Smooth muscle cell of the brain vasculature (primary cell): ENCODE measurements around the gene PTPN7.
"Not testable (repeated sequence)": the region's sequence is repeated elsewhere in the genome, so short reads cannot be mapped to it uniquely, and the experiment has no call there.

Experiments
- DNase-seq: peaks from one replicate; pipeline ENCODE4 v3.0.0-alpha.2; 2012; ENCODE audit warnings: low read depth, low spot score

Gene PTPN7

DNA sequence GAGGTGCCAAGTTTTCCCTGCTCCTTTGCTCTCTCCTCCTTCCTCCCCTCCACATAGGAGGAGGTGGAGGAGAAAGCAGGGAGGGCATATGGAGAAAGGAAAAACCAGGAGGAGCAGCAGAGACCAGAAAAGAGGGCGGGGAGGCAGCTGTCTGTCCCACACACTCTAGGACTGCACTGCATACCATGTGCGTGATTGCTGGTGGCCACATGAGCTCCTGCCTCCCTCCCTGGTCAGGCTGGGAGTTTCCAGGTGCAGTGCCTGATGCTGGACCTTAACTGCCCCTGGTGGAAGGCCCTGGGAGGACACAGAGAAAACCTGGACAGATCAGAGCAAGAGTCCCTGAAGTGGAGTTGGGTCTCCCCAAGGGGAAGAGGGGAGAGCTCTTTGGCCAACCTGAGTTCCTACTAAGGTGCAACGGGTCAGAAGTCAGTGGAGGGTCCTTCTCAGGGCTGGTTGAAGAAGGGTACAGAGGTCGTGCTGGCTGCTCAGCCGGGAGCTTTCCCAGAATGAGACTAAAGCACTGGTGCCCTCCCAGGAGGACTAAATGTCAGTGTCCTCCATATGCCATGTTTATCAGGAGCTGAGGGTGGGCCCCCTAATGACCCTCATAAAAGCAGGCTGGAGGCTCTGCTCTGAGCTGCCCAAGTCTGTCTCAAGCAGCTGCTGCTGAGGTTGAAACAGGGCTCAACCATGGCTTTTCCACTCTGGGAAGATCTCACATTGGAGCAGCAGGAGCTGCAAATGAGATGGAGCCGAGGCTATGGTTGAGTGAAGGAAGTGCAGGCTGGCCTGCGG lies 29.7 kb upstream of the PTPN7 start:
- DNase-seq = no peak

DNA sequence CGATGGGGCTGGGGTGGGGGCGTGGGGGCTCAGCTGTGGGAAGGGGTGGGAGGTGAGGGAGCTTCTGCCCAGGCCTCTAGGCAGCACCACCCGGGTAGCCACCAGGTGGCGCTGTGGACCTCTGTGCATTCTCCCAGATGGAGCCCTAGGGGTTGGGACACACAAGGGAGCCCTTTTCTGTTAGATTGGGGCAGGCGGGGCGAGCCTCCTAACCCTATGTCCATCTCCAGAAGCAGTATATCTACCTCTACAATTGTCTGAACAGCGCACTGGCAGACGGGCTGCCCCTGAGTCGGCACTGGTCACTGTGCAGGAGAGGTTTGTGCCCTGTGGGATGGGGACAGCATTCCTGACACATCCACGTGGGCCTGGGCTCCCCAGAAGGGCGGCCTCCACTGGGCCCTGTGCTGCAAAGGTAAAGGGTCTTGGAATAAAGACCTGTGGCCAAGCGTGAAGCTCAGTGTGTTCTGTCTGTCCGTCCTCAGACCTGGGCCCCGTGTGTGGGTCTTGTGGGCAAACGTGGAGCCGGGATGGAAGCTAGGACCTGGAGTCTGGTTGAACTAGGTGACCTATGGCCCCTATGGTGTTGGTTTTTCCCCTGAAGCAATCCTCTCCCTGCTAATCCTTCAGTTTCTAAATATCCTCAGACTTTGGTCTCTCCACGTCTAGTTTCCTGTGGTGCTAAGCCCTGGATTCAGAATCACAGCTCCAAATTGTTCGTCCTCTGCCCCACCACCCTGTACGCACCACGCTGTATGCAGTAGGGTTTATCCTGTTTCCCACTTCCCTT lies 28.8 kb upstream of the PTPN7 start:
- DNase-seq = no peak

DNA sequence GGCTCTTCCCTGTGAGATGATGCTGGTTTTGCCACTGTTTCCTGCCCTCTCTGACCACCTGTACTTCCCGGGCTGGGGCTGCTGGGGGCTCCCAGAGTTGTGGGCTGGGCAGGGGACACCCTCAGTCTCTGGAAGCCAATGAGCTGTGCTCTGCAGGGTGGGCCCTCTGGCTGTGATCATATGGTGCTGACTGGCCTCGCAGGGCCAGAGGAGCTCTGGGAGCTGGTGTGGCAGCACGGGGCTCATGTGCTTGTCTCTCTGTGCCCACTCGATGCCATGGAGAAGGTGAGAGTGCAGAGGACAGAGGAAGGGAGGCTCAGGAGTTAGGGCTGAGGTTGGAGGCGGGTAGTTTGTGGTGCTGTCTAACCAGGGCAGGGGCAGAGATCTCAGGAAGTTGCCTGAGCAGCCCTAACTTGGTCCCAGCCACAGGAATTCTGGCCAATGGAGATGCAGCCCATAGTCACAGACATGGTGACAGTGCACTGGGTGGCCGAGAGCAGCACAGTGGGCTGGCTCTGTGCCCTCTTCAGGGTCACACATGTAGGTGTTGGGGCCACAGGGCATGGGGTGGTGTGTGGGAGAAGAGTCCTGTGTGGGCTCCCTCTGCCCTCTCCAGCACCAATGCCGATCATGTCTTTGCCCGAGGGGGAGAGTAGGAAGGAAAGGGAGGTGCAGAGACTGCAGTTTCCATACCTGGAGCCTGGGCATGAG lies 27.4 kb upstream of the PTPN7 start:
- no peak for DNase-seq

DNA sequence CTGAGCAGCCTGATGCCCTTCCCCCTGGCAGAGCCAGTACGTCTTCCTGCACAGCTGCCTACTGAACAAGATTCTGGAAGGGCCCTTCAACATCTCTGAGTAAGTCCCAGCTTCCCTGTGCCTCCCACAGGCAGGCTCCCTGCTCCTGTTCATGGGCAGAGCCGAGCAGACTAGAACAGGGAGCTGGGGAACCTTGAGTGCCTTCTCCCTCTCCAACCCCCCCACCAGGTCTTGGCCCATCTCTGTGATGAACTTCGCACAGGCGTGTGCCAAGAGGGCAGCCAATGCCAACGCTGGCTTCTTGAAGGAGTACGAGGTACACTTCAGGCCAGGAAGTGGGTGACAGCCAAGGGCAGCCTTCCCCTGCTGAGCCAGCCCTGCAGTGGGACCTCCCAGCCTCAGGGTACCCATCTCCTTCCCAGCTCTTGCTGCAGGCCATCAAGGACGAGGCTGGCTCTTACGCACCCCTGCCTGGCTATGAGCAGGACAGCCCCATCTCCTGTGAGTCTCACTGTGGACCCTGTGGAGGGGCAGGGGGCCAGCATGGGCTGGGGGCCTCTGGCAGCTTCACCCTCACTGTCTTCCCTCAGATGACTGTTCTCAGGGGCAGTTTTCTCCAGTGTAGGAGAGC lies 26.8 kb upstream of the PTPN7 start:
- no peak for DNase-seq

DNA sequence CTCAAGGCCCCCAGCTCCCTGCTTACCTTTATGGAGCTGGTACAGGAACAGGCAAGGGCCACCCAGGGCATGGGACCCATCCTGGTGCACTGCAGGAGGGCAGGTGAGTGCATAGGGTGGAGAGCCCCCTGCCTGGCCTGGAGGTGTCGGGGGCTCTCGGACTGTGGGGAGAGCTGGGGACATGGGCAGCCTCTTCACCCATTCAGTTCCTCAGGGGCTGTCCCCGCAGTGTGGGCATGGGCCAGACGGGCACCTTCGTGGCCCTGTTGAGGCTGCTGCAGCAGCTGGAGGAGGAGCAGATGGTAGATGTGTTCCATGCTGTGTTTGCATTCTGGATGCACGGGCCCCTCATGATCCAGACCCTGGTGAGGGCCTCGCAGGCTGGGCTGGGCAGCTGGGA lies 25.9 kb upstream of the PTPN7 start:
- no peak for DNase-seq

DNA sequence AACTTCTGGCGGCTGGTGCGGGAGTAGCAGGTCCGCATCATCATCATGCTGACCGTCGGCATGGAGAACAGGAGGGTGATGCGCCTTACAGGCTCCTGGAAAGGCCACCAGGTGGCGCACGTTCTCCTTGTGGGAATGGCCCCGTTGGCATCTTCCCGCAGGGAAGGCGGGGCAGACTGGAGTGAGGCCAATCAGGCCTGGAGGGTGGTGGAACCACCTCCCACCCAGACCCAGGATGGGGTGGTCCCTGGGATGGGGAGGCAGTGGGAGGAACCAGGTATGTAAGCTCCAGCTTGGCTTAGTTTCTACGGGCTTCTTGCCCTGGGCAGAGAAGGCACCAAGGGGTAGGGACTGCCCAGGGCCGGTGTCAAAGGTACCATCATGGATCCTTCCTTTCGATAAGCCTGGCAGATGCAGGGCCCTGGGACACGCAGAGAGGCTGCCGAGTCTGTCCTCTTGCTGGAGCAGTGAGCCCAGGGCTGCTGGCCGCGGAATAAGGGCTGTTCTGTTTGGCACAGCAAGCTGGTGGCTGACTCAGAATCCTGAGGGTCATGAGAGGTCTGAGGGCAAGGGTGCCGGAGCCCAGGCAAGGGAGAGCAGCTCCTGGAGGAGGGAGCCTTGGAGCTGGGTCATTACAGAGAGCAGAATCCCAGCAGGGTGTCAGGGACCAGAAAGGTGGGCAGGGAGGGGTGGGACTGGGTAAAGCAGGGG lies 24.5 kb upstream of the PTPN7 start:
- DNase-seq = peak; percentile 63

DNA sequence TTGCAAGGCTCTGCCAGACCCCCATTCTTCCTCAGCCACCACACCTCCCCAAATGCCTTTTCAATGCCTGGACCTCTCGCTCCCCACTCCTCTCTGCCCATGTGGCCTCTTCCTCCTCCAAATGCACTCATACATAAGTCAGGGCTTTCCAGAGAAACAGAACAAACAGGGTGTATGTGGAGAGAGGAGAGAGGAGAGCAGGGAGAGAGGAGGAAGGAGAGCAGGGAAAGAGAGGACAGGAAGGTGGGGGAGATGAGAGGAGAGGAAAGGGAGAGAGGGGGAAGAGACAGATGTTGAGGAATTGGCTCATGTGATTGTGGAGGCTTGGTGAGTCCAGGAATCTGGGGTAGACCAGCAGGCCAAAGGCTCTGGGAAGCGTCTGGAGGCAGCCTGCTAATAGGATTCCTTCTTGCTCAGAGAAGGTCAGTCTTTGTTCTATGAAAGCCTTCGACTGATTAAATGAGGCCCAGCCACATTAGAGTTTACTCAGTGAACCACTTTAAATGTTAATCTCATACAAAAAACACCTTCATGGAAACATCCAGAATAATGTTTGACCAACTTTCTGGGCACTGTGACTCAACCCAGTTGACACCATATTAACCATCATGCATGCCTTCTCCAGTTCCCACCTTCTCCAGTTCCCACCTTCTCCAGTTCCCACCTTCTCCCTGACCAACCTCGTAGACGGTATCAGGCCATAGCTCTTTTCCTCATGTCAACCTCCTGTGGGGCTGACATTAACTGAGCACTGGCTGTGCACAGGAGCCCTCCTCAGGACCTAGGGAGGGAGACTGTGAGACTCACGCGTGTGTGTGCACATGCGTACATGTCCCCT lies 21.9 kb upstream of the PTPN7 start:
- DNase-seq = no peak

DNA sequence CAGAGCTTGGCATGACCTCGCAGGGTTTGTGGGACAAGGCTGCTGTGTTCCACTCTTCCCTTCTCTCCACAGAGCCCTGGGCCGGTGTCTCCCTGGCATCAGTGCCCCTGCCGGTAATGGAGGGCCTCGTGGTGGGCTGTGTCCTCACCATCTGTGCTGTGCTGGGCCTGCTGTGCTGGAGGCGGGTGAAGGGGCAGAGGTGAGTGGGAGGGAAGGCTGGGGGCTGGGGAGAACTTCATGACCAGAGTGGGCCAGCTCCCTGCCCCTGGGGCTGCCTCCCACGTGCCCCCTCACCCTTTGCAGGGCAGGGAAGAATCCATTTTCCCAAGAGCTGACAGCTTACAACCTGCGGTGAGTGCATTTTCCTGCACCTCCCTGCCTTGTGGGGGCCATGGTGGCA lies 21.2 kb upstream of the PTPN7 start:
- no peak for DNase-seq

DNA sequence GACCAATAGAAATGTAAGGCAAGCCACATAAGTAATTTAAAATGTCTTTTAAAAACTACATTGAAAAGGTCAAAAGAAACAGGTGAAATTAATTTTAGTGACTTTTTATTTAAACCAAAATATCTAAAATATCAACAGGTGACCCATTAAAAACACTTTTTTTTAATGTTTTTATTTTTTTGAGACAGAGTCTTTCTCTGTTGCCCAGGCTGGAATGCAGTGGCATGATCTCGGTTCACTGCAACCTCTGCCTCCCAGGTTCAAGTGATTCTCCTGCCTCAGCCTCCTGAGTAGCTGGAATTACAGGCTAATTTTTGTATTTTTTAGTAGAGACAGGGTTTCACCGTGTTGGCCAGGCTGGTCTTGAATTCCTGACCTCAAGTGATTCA lies 20.3 kb upstream of the PTPN7 start:
- not testable (repeated sequence) for DNase-seq

DNA sequence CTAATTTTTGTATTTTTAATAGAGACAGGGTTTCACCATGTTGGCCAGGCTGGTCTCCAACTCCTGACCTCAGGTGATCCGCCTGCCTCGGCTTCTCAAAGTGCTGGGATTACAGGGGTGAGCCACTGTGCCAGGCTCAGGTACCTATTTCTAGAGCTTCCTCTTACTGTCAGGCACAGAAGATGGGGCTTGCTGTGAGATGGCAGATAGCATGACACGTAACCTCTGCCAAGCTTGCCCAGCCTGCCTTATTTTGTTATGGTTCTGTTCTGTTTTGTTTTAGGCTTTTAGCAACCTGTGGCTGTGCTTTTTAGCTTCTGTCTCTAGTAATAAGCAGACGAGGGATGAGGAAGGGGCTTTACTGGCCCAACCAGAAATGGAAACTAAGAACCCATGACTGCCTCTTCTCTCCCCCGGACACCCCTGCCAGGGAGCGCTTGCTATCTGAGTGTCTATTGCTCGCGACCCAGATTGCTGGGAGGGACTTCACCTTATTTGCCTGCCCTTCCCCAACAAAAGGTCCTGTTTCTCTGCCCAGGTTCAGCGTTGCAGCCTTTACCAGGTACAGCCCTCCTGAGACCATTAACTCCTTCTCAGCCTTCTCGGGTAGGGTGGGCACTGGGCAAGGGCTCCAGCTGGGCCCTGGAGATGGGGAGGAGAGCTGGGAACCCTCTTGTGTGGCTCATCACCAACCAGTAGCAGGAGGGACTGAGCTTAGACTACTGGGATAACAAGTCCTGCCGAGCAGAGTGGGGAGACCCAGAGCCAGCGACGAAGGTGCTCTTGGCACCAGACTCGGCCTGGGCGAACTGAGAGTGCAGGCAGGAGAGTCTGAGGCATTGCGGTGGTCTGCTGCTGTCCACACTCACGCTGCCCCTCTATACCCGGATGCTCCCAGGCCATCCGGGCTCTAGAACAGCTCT lies 19.7 kb upstream of the PTPN7 start:
- DNase-seq = no peak

DNA sequence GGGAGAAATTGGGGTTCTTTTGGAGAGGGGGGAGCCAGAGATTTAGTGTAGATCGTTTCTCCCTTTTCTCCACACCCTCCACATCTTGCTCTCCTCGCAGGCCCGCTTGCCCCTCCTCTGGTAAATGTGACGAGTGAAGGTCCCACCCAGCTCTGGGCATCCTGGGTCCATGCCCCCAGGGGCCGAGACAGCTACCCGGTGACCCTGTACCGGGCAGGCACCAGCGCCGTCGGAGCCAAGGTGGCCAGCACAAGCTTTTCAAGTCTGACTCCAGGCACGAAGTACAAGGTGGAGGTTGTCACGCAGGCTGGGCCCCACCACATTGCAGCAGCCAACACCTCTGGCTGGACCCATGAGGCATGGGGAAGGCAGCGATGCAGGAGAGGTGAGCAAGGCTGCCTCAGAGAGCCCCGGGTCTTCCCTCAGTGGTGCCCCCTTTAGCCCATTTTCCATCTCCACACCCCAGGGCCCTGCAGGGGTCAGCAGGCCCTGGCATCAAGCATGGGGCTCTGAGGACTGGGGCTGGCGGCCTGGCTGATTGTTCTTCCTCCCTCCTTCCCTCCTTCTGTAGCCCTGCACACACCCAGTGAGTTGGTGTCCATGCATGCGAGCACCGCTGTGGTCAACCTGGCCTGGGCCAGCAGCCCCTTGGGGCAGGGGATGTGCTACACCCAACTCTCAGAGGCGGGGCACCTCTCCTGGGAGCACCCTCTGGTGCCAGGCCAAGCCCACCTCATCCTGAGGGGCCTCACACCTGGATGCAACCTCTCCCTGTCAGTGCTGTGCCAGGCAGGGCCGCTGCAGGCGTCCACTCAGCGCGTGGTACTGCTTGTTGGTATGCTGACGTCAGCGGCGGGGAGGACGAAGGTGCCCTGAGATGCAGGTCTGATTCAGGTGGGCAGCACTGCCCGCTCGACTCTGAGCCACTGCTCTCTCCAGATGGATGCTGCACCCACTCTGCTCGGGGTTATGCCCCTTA lies 16.8 kb upstream of the PTPN7 start:
- DNase-seq = no peak

DNA sequence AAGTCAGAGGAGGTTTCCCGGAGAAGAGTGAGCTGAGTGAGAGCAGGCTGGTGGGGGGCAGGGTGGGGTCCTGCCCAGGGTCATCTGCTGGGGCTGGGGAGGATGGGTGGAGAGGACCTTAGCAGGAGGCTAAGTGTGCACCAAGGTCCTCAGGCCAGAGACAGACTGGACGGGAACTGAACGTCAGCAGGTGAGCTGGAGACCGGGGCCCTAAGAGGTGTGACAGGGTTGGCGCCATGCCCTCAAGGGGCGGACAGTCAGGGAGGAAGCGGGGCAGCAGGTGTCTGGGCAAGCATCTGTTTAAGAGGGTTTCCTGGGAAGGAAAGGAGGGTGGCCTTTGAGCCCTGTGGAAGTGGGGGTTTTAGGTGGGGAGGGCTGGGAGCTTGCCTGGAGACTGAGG lies 13.6 kb upstream of the PTPN7 start:
- DNase-seq = no peak

DNA sequence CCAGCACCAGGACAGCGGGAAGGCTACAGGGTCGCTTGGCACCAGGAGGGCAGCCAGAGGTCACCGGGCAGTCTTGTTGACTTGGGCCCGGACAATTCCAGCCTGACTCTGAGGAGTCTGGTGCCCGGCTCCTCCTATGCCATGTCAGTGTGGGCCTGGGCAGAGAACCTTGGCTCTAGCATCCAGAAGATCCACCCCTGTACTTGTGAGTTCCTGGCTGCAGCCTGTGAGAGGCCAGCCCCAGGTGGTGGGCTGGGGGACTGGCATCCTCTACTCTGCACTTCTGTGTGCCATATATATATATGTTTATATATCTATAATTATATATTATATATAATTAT lies 11.6 kb upstream of the PTPN7 start:
- DNase-seq = no peak

DNA sequence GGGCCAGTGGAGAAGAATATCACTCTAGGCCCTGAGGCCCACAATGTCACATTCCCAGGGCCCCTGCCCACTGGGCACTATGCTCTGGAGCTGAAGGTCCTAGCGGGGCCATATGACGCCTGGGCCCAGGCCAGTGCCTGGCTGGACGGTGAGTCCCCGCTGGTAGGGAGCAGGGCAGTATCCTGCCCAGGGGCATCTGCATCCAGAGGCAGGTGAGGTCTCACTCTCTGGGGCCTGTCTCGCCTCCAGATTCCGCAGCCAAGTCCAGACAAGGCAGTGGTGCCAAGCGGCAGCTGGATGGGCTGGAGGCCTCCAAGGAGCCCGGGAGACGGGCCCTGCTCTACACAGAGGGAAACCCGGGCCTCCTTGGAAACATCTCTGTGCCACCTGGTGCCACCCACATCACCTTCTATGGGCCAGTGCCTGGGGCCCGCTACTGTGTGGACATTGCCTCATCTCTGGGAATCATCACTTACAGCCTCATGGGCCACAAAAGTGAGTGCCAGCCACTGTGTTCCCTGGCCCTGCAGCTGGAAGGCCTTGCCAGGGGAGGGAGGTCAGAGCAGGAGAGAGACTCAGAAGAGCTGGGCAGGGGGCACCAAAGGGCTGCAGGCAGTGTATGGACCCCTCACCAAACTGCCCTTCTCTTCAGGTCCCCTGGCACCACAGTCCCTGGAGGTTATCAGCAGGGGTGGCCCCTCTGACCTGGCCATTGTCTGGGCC lies 11.1 kb upstream of the PTPN7 start:
- DNase-seq = no peak

DNA sequence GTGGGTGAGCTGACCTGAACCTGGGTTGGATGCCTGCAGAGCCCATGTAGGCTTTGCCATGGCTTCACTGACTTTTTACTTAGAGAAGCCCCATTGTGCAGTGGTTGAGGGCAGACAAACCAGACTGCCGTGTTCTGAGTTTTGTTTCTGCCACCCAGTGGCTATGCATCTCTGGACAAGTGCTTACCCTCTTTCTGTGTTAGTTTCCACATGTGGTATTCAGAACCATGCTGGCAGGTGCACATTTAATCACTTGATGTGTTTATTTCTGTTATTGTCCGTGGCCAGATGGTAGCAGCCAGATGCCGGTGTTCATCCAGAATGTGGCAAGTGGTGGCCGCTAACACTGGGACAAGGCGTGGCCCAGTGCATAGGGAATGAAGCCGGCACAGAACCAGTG lies 10.3 kb upstream of the PTPN7 start:
- DNase-seq = no peak

DNA sequence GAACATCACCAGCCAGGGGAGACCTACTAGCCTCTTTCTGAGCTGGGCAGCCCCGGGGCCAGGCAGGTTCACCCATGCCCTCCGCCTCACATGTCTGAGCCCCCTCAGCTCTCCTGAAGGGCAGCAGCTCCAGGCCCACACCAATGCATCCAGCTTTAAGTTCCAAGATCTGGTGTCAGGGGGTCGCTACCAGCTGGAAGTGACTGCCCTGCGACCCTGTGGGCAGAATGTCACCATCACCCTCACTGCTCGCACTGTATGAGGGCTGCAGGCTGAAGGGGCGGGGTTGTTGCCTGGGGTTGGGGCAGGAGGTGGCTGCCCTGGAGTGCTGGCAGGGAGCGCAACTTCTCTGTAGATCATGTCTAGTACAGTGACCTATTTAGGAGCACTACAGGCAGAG lies 8.5 kb upstream of the PTPN7 start:
- DNase-seq = no peak

DNA sequence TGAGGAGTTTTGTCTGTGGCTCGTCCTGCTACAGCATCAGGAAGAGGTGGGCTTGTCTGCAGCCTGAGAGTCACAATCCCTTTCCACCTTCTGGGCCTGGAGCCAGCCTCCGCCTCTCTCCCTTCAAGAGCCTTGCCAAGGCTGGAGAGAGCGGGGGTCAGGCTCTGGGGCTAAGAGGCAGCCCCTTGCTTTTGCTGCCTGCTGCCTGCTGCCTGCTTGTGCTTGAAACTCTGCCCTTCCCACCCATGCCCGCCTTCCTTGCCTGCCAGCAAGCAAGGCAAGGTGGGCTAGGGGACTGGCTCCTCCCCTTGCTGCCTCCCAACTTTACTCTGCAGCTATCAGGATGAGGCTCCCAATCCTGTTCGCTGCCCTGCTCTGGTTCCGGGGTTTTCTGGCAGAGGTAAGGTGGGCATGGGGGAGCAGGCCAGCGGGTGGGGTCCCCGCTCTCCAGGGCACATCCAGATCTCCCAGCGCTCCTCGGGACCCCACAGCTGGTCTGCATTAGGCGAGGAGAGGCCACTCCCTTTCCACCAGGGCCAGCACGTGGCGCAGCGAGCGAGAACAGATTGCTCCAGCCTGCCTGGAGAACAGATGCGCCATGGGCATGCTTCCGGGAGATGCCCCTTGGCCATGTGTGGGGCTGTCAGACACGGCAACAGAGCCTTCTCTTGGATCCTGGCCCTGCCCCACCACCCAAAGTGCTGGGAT lies 7.5 kb upstream of the PTPN7 start:
- no peak for DNase-seq
